ENCODE measurements around the gene TEK. TPM values are rescaled to one million over a fixed set of nuclear protein-coding genes. Genes with fewer than 3 reads are reported as not detected.

Gene TEK
- total and polyA plus RNA-seq, 10 of the 15 experiments (the other 5 are each of a cell fraction or from before 2014, with no cell fraction given), result not detected

DNA sequence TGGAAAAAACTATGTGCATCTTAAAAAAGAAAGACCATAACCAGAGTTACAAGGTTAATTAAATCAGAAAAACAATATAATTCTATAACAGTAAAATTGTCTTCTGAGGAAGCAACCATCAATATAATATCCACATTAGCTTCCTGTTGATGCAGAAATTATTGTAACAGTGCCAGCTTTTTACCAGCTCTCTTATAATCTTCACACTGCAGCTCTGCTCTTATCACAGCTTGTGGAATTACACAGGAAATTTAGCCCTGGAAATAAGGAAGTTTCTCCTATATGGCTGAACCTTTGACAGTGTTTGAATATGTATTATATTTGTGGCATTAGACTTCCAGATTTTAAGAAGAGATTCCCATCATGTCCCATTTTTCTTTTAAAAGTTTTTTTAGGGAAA lies 49.1 kb upstream of the TEK start:
- CTCF ChIA-PET, result no interaction called here
- ATAC-seq, result no peak
- Histone ChIP-seq H3K27me3 (replicated peaks in 1 of 2; ENCODE audit: control insufficient read depth in 2 of 2, insufficient read depth in 2 of 2, low read length in 1 of 2) (no peaks in the 10 kb centered on the region), H3K79me2 (ENCODE audit: control insufficient read depth, insufficient read depth, low read length) (no peaks in the 10 kb centered on the region), H3K4me3 (no peak overlapping the region), H4K20me1 (ENCODE audit: control insufficient read depth, insufficient read depth) (no peaks in the 10 kb centered on the region), H3K9me3 (replicated peaks; ENCODE audit: control insufficient read depth, insufficient read depth, low read length) (no peaks in the 10 kb centered on the region), H2AFZ (ENCODE audit: control insufficient read depth, low read depth, low read length) (no peak overlapping the region), H3K36me3 (ENCODE audit: control insufficient read depth in 2 of 2, insufficient read depth in 2 of 2, low read length in 1 of 2) (peaks cover 0 to 2% of the 10 kb centered on the region in 2 experiments; a peak in 1 of 4 replicates), H3K4me1 (ENCODE audit: control insufficient read depth, insufficient read depth, low read length) (no peaks in the 10 kb centered on the region), H3K27ac (ENCODE audit: control insufficient read depth, insufficient read depth) (no peak overlapping the region), H3K4me2 (ENCODE audit: control insufficient read depth, insufficient read depth) (no peak overlapping the region), H3K9ac (ENCODE audit: control insufficient read depth, insufficient read depth, low read length) (no peak overlapping the region)
- RAD21 ChIA-PET (ENCODE audit: unreplicated experiment), result no interaction called here
- TF ChIP-seq SMAD1 (IDR thresholded peaks at IDR 0.05; ENCODE audit: low read depth, partially characterized antibody) (no peak), CBX3 (IDR thresholded peaks at IDR 0.05; ENCODE audit: borderline replicate concordance, low read depth) (no peak), CTCF (IDR thresholded peaks at IDR 0.05 in 2 of 3, conservative IDR thresholded peaks at IDR 0.05 in 1 of 3; ENCODE audit: control insufficient read depth in 2 of 3, extremely low read depth in 1 of 3, insufficient read depth in 1 of 3, low read depth in 3 of 3, low read length in 3 of 3) (no peak), IKZF2 (IDR thresholded peaks at IDR 0.05) (no peak), EP300 (IDR thresholded peaks at IDR 0.05; ENCODE audit: borderline replicate concordance in 1 of 2, control insufficient read depth in 1 of 2, low read depth in 2 of 2, low read length in 2 of 2) (no peak), E2F4 (IDR thresholded peaks at IDR 0.05; ENCODE audit: low read depth, low read length) (no peak), BCLAF1 (IDR thresholded peaks at IDR 0.05) (no peak), YBX1 (IDR thresholded peaks at IDR 0.05) (no peak), RUNX3 (IDR thresholded peaks at IDR 0.05; ENCODE audit: low read length) (no peak), ZNF384 (IDR thresholded peaks at IDR 0.05; ENCODE audit: borderline replicate concordance, low read depth, low read length) (no peak), IKZF1 (conservative IDR thresholded peaks at IDR 0.05) (no peak), CHD2 (IDR thresholded peaks at IDR 0.05; ENCODE audit: borderline replicate concordance, low read depth, low read length) (no peak), TCF3 (IDR thresholded peaks at IDR 0.05; ENCODE audit: borderline replicate concordance, insufficient read depth, low read depth, low read length) (no peak)
- FAIRE-seq, result no peak
- no TSS peak for BruUV-seq (replicated peaks)
- in situ Hi-C loops (cut with MboI), result no loop called here
- SMC1A ChIA-PET (ENCODE audit: uncharacterized antibody, unreplicated experiment), result interaction anchor here (1.0 to 1.4 kb wide), 2 partner anchors 13 to 121 kb away, joined by 3 to 6 read pairs; no protein-coding TSS in a partner anchor
- no peak for DNase-seq (ENCODE audit: low read depth, low spot score)
- POLR2A ChIA-PET, result no interaction called here
- intact Hi-C loops (cut with micrococcal nuclease; ENCODE audit: unreplicated experiment), result no loop called here

Measured in GM12878 (cell line).